DMS79 (cell line): ENCODE data around the gene MEIOB.
"Not testable (repeated sequence)": the region's sequence is repeated elsewhere in the genome, so short reads cannot be mapped to it uniquely, and the experiment has no call there.

Experiments used
- DNase-seq: peaks from one replicate; lab custom pipeline; 2025; lab: John Stamatoyannopoulos, UW

Gene MEIOB

GRCh38 chr16:1877804-1878203 lies 5.8 kb upstream of the MEIOB start:
- peak; percentile 27 for DNase-seq

GRCh38 chr16:1877089-1877488 lies 5.1 kb upstream of the MEIOB start:
- no peak for DNase-seq

- DNase-seq: no peak
These were observed 4.5 kb upstream of the MEIOB start for GRCh38 chr16:1876468-1876867.

GRCh38 chr16:1876066-1876465 lies 4.1 kb upstream of the MEIOB start:
- not testable (repeated sequence) for DNase-seq

GRCh38 chr16:1874854-1875253 lies 2.9 kb upstream of the MEIOB start:
- DNase-seq: no peak

- no peak for DNase-seq
These were observed 1.4 kb downstream of the MEIOB start for GRCh38 chr16:1870365-1871082.

GRCh38 chr16:1865902-1866690 lies 5.9 kb downstream of the MEIOB start:
- no peak for DNase-seq

GRCh38 chr16:1863681-1864460 lies 8.1 kb downstream of the MEIOB start:
- no peak for DNase-seq

GRCh38 chr16:1862394-1862793 lies 9.6 kb downstream of the MEIOB start:
- no peak for DNase-seq

- DNase-seq: no peak
These were observed 10.2 kb downstream of the MEIOB start for GRCh38 chr16:1861730-1862129.

GRCh38 chr16:1859650-1860049 lies 12.3 kb downstream of the MEIOB start:
- peak; percentile 64 for DNase-seq

GRCh38 chr16:1858189-1858865 lies 13.6 kb downstream of the MEIOB start:
- no peak for DNase-seq

- no peak for DNase-seq
These were observed 14.4 kb downstream of the MEIOB start for GRCh38 chr16:1857433-1858097.

GRCh38 chr16:1851793-1852192 lies 20.2 kb downstream of the MEIOB start:
- DNase-seq: no peak

- DNase-seq: no peak
These were observed 21.0 kb downstream of the MEIOB start for GRCh38 chr16:1850981-1851380.

- no peak for DNase-seq
These were observed 25.5 kb downstream of the MEIOB start for GRCh38 chr16:1846416-1846815.

- no peak for DNase-seq
These were observed 26.0 kb downstream of the MEIOB start for GRCh38 chr16:1845985-1846384.

- no peak for DNase-seq
These were observed 32.4 kb downstream of the MEIOB start for GRCh38 chr16:1839554-1839953.

GRCh38 chr16:1834096-1834495 lies 37.9 kb downstream of the MEIOB start:
- no peak for DNase-seq

- peak; percentile 43 for DNase-seq
These were observed 39.0 kb downstream of the MEIOB start for GRCh38 chr16:1832838-1833454.
